GM12878 (cell line): Measurements from ENCODE around the gene TNFRSF1B. TPM values are rescaled to one million over a fixed set of nuclear protein-coding genes. Genes with fewer than 3 reads are reported as not detected.

ENCODE experiments used
- ATAC-seq: fragments of 200-7000 bp; cut with Tn5 transposase; 3 replicates; pipeline ENCODE4 v1.9.1; 2020; ENCODE audit warnings: mild to moderate bottlenecking, moderate library complexity
- Bru-seq: library from RNA; stranded (reverse); fragments of 400-500 nt; gene quantifications from one replicate; lab custom pipeline; 2021; lab: Mats Ljungman, UMichigan
- BruChase-seq, 2 experiments: library from RNA; stranded (reverse); fragments of 400-500 nt; gene quantifications; one replicate each; lab custom pipeline; 2021; lab: Mats Ljungman, UMichigan
- BruUV-seq: library from RNA; stranded (reverse); fragments of 400-500 nt; replicated peaks from 2 replicates; lab custom pipeline; 2021; lab: Mats Ljungman, UMichigan
- CTCF ChIA-PET: fragments of 300-600 bp; sonication (Branson Sonifier 250); formaldehyde crosslinking; extraction: SDS; loops from one replicate; lab custom pipeline; 2021; ENCODE audit warnings: inconsistent platforms; lab: Yijun Ruan, JAX
- POLR2A ChIA-PET: fragments of 350-600 bp; formaldehyde crosslinking; extraction: SDS; loops from one replicate; lab custom pipeline; 2021; ENCODE audit warnings: inconsistent platforms; lab: Charles Lee
- RAD21 ChIA-PET: fragments of 300-600 bp; sonication (Branson Sonifier 250); formaldehyde crosslinking; loops from one replicate; lab custom pipeline; 2023; ENCODE audit warnings: antibody characterized with exemption; ENCODE audit not compliant: unreplicated experiment; lab: Charles Lee
- SMC1A ChIA-PET: fragments of 300-600 bp; sonication (Branson Sonifier 250); formaldehyde crosslinking; loops from one replicate; lab custom pipeline; 2023; ENCODE audit not compliant: unreplicated experiment, uncharacterized antibody; lab: Charles Lee
- DNase-seq: peaks from one replicate; pipeline ENCODE4 v3.0.0-alpha.2; 2011; ENCODE audit warnings: low read depth, low spot score
- FAIRE-seq: peaks from 3 replicates; lab custom pipeline; 2011; peaks lifted over from hg19 to GRCh38; lab: Jason Lieb, UNC
- H2AFZ ChIP-seq: 2 replicates; pipeline ENCODE4 v1.6.0; 2011; ENCODE audit warnings: low read depth, low read length, control low read depth; ENCODE audit not compliant: control insufficient read depth
- H3K27ac ChIP-seq: 2 replicates; pipeline ENCODE4 v1.5.1; 2011; ENCODE audit warnings: control low read depth; ENCODE audit not compliant: control insufficient read depth, insufficient read depth
- H3K27me3 ChIP-seq, 2 experiments: replicated peaks in 1 of 2; 2 replicates each; pipeline versions ENCODE4 v1.6.0 to v1.6.1; 2011; ENCODE audit warnings: low read length in 1 of 2; ENCODE audit not compliant: control insufficient read depth in 2 of 2, insufficient read depth in 2 of 2
- H3K36me3 ChIP-seq, 2 experiments: 2 replicates each; pipeline ENCODE4 v1.5.1; 2011; ENCODE audit warnings: low read length in 1 of 2; ENCODE audit not compliant: control insufficient read depth in 2 of 2, insufficient read depth in 2 of 2
- H3K4me1 ChIP-seq: 2 replicates; pipeline ENCODE4 v1.6.1; 2011; ENCODE audit warnings: mild to moderate bottlenecking, low read length, moderate library complexity, mixed read lengths; ENCODE audit not compliant: control insufficient read depth, insufficient read depth
- H3K4me2 ChIP-seq: 2 replicates; pipeline ENCODE4 v1.6.0; 2011; ENCODE audit warnings: control low read depth; ENCODE audit not compliant: control insufficient read depth, insufficient read depth
- H3K4me3 ChIP-seq: fragments of 200-600 bp; sonication (generic); 2 replicates; pipeline ENCODE4 v1.5.1; 2016
- H3K79me2 ChIP-seq: 2 replicates; pipeline ENCODE4 v1.6.0; 2011; ENCODE audit warnings: low read length; ENCODE audit not compliant: control insufficient read depth, insufficient read depth
- H3K9ac ChIP-seq: 2 replicates; pipeline ENCODE4 v1.8.0; 2011; ENCODE audit warnings: low read length, control low read depth, mixed read lengths; ENCODE audit not compliant: control insufficient read depth, insufficient read depth
- H3K9me3 ChIP-seq: replicated peaks from 3 replicates; pipeline ENCODE4 v1.5.1; 2011; ENCODE audit warnings: mild to moderate bottlenecking, low read length; ENCODE audit not compliant: control insufficient read depth, insufficient read depth
- H4K20me1 ChIP-seq: 2 replicates; pipeline ENCODE4 v1.6.0; 2011; ENCODE audit not compliant: control insufficient read depth, insufficient read depth
- BACH1 ChIP-seq: fragments of 450-650 bp; IDR thresholded peaks from 2 replicates; pipeline ENCODE4 v1.6.1; 2017; ENCODE audit warnings: mild to moderate bottlenecking, borderline replicate concordance
- EP300 ChIP-seq, 2 experiments: fragments of 150-350 bp in 1 of 2; IDR thresholded peaks; 2 replicates each; pipeline ENCODE4 v1.6.1; 2011 to 2012; ENCODE audit warnings: low read depth in 2 of 2, low read length in 2 of 2, borderline replicate concordance in 1 of 2, improper control_type of control experiment in 1 of 2, inconsistent platforms in 1 of 2; ENCODE audit not compliant: control insufficient read depth in 1 of 2
- GABPA ChIP-seq: IDR thresholded peaks from 2 replicates; pipeline ENCODE4 v1.6.1; 2014; ENCODE audit warnings: antibody characterized with exemption, low read depth, mild to moderate bottlenecking, inconsistent platforms
- GATAD2B ChIP-seq: fragments of 450-650 bp; conservative IDR thresholded peaks from 2 replicates; pipeline ENCODE4 v1.6.1; 2017; ENCODE audit warnings: low read depth, mild to moderate bottlenecking, moderate library complexity
- IKZF1 ChIP-seq: fragments of 450-650 bp; conservative IDR thresholded peaks from 2 replicates; pipeline ENCODE4 v1.6.1; 2017; ENCODE audit warnings: antibody characterized with exemption, mild to moderate bottlenecking
- PAX8 ChIP-seq: fragments of 450-650 bp; IDR thresholded peaks from 2 replicates; pipeline ENCODE4 v1.6.1; 2017; ENCODE audit warnings: mild to moderate bottlenecking, moderate library complexity
- POU2F2 ChIP-seq: IDR thresholded peaks from 3 replicates; pipeline ENCODE4 v1.6.1; 2011; ENCODE audit warnings: low read depth, mild to moderate bottlenecking, low read length, borderline replicate concordance
- RCOR1 ChIP-seq: conservative IDR thresholded peaks from 2 replicates; pipeline ENCODE4 v1.6.1; 2012; ENCODE audit warnings: low read depth, low read length, improper control_type of control experiment
- SIX5 ChIP-seq: IDR thresholded peaks from 2 replicates; pipeline ENCODE4 v1.6.1; 2011; ENCODE audit warnings: mild to moderate bottlenecking, low read depth, low read length, moderate library complexity; ENCODE audit not compliant: severe bottlenecking
- TCF12 ChIP-seq: IDR thresholded peaks from 2 replicates; pipeline ENCODE4 v1.6.1; 2011; ENCODE audit warnings: low read depth, mild to moderate bottlenecking, low read length
- TCF3 ChIP-seq: IDR thresholded peaks from 2 replicates; pipeline ENCODE4 v1.6.1; 2012; ENCODE audit warnings: low read depth, mild to moderate bottlenecking, low read length, borderline replicate concordance; ENCODE audit not compliant: insufficient read depth
- ZBTB4 ChIP-seq: fragments of 450-650 bp; formaldehyde crosslinking; IDR thresholded peaks from 2 replicates; pipeline ENCODE4 v1.4.0; 2022; ENCODE audit warnings: mild to moderate bottlenecking, moderate library complexity
- WGBS: methylation state at CpG from one replicate; pipeline ENCODE4 v1.1.6; 2016; ENCODE audit warnings: low lambda C conversion rate; ENCODE audit not compliant: insufficient replicate concordance, insufficient coverage; ENCODE audit errors: missing lambda C conversion rate; 5-methylcytosine and 5-hydroxymethylcytosine counted together
- in situ Hi-C: fragments of 300-500 bp; cut with MboI; formaldehyde crosslinking; loops from 9 replicates; pipeline ENCODE4 v1.14.3; 2018; ENCODE audit warnings: mixed read lengths
- intact Hi-C: fragments of 100-400 bp; cut with micrococcal nuclease; formaldehyde crosslinking; loops from one replicate; pipeline ENCODE4 v1.14.2; 2022; ENCODE audit not compliant: unreplicated experiment
- long read RNA-seq, 2 experiments: library from polyadenylated mRNA; unstranded; transcript quantifications; one replicate each; pipeline ENCODE4 v2.0.0, GENCODE V29; 2019 to 2020
- polyA minus RNA-seq, 3 experiments: library from RNA; depleted of rRNA, polyadenylated mRNA; stranded (reverse); fragments of >200 nt; gene quantifications; 2 replicates each; pipeline ENCODE4 v1.2.3, GENCODE V29; 2011
- polyA plus RNA-seq, 11 experiments: library from polyadenylated mRNA; depleted of rRNA in 4 of 11; unstranded in 6 of 11; stranded (reverse) in 5 of 11; fragments of >200 nt; fragmentation: Nextera tagmentation in 4 of 11; fragmentation: Illumina TruSeq in 1 of 11; extraction: Ambion mirVana in 4 of 11; extraction: Trizol in 1 of 11; gene quantifications; 1 replicate in 1 of 11; 2 replicates in 10 of 11; pipeline versions ENCODE4 v1.2.1 to v1.2.3, GENCODE V29; 2011 to 2016; ENCODE audit warnings: inconsistent platforms in 2 of 11, missing spikeins in 2 of 11, low read depth in 1 of 11
- total RNA-seq, 4 experiments: library from RNA; depleted of rRNA in 3 of 4; stranded (reverse); fragments of >200 nt in 3 of 4; fragmentation: Illumina TruSeq in 1 of 4; extraction: Trizol in 1 of 4; gene quantifications; 2 replicates each; pipeline versions ENCODE4 v1.2.1 to v1.2.3, GENCODE V29; 2013 to 2021
- TF ChIP-seq, protein P1 (sequence below): IDR thresholded peaks from 2 replicates; pipeline ENCODE4 v1.6.1; 2011; ENCODE audit warnings: borderline replicate concordance, low read depth, mild to moderate bottlenecking, moderate library complexity, low read length; ENCODE audit not compliant: insufficient read depth, poor library complexity, severe bottlenecking

TNFRSF1B gene
- total RNA-seq (2013; cell fraction: nucleolus; rRNA removed), result 88.1 and 95.5 TPM in 2 replicates
- 33.0 and 39.9 TPM in 2 replicates for total RNA-seq (2014; rRNA removed)
- 22.4 and 24.4 TPM in 2 replicates for total RNA-seq (2014; rRNA removed; fragmentation: Illumina TruSeq; extraction: Trizol)
- 78.8 and 87.2 TPM in 2 replicates for total RNA-seq (2021)
- 22.2 TPM for polyA plus RNA-seq (2011; ENCODE audit: low read depth)
- polyA plus RNA-seq (2011; rRNA removed), result 35.0 and 66.4 TPM in 2 replicates
- 84.0 and 115 TPM in 2 replicates for polyA plus RNA-seq (2011; cell fraction: cytosol; rRNA removed)
- 23.9 and 33.3 TPM in 2 replicates for polyA plus RNA-seq (2011; cell fraction: nucleus; rRNA removed)
- polyA plus RNA-seq (2012), result 50.4 and 50.7 TPM in 2 replicates
- polyA plus RNA-seq (2014; fragmentation: Illumina TruSeq; extraction: Trizol), result 15.0 and 32.4 TPM in 2 replicates
- polyA plus RNA-seq (2014; fragmentation: Nextera tagmentation; extraction: Ambion mirVana), result 10 to 100 TPM; 10.1 to 11.6 TPM
- 47.3 and 53.1 TPM in 2 replicates for polyA plus RNA-seq (2014; rRNA removed)
- 10 to 100 TPM; 34.8 to 47.5 TPM for polyA plus RNA-seq (2016; fragmentation: Nextera tagmentation; extraction: Ambion mirVana)
- 44.6 and 88.0 TPM in 2 replicates for polyA minus RNA-seq (2011; rRNA and poly(A)+ RNA removed)
- 32.2 and 47.0 TPM in 2 replicates for polyA minus RNA-seq (2011; cell fraction: cytosol; rRNA and poly(A)+ RNA removed)
- 11.2 and 26.9 TPM in 2 replicates for polyA minus RNA-seq (2011; cell fraction: nucleus; rRNA and poly(A)+ RNA removed)
- percentile 82 among the genes with signal in this experiment for Bru-seq, nascent RNA
- BruChase-seq, experiment 1, labeled RNA remaining after a 6-hour chase, result percentile 83 among the genes with signal in this experiment
- percentile 81 among the genes with signal in this experiment for BruChase-seq, experiment 2, labeled RNA remaining after a 2-hour chase
- long read RNA-seq, experiment 1, transcript TNFRSF1B-203 (9 exons, 3,583 nt), result minor isoform, 6 of 58 reads
- long read RNA-seq, experiment 1, transcript TNFRSF1B-201 (10 exons, 3,683 nt), result major isoform, 35 of 58 reads
- long read RNA-seq, experiment 1, partial matches to known transcripts, result 7 of 58 reads
- long read RNA-seq, experiment 1, other reads (novel, unspliced or antisense), result 10 of 58 reads
- long read RNA-seq, experiment 2, partial matches to known transcripts, result 0 of 8 reads
- long read RNA-seq, experiment 2, other reads (novel, unspliced or antisense), result 8 of 8 reads

DNA sequence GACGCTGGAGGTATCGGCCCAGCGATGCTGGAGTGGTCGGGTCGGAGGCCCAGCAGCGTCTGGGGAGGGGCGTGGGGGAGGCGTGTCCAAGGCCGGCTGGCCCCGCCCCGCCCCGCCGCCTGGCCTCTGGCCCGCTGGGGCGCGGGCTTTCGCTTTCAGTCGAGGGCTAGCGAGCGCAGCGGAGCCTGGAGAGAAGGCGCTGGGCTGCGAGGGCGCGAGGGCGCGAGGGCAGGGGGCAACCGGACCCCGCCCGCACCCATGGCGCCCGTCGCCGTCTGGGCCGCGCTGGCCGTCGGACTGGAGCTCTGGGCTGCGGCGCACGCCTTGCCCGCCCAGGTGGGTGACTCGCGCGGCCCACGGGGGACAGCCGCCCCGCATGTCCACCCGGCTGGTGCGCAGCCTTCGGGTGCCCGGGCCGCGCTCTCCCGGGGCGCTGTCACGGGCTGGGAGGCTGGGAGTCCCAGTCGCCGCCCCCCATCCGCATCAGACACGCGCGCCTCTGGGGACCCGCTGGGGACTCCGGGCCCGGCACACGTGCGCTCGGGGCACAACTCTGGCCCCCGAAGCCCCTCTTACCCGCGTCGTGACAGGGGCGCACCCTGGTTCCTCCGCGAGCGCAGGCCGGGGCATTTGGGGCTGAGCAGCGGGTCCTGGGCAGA is at the start of gene TNFRSF1B:
Gene TNFRSF1B (plus strand): TSS at position 158 of the 659 bp plus-strand sequence. CDS start 101 bp downstream, at position 259.
- H2AFZ ChIP-seq, result peak within 1 kb of the TSS; percentile 55
- peak within 1 kb of the TSS; percentile 89 for H3K4me2 ChIP-seq
- peaks cover 2 to 3% of the 10 kb centered on the region in 2 experiments; a peak in 1 of 4 replicates for H3K36me3 ChIP-seq
- DNase-seq (no peak), ATAC-seq (peak; percentile 72), FAIRE-seq (no peak)
- in situ Hi-C loops, result loop anchor here (25.0 kb wide), 1 partner anchor 1570 kb away; no protein-coding TSS in a partner anchor
- BruUV-seq, result no TSS peak
- peaks cover 49% of the 10 kb centered on the region for H3K79me2 ChIP-seq
- POLR2A ChIA-PET, result interaction anchor here (0.9 to 2.7 kb wide), 6 partner anchors 11 to 35 kb away, joined by 3 to 11 read pairs (median 4); no protein-coding TSS in a partner anchor
- RAD21 ChIA-PET, result interaction anchor here (1.3 to 8.2 kb wide), 3 partner anchors 19 to 45 kb away, joined by 5 to 119 read pairs (median 25); no protein-coding TSS in a partner anchor
- 2% methylated on average over 59 of the region's 79 CpGs for WGBS
- H3K9ac ChIP-seq, result peak within 1 kb of the TSS; percentile 88
- CTCF ChIA-PET, result interaction anchor here (1.1 to 3.4 kb wide), 3 partner anchors 9 to 96 kb away, joined by 3 to 19 read pairs (median 3); no protein-coding TSS in a partner anchor
- SMC1A ChIA-PET, result interaction anchor here (0.9 to 20.8 kb wide), 4 partner anchors 19 to 42 kb away, joined by 3 to 347 read pairs (median 7); no protein-coding TSS in a partner anchor
- H3K4me3 ChIP-seq, result peak within 1 kb of the TSS; percentile 91
- peak within 1 kb of the TSS; percentile 82 for H3K27ac ChIP-seq
- H3K9me3 ChIP-seq, result no peaks in the 10 kb centered on the region
- H3K4me1 ChIP-seq, result peaks cover 47% of the 10 kb centered on the region
- no peaks in the 10 kb centered on the region; the same call in 1 of the 2 replicates for H4K20me1 ChIP-seq
- intact Hi-C loops, result no loop called here
- no peaks in the 10 kb centered on the region for H3K27me3 ChIP-seq
- TF ChIP-seq POU2F2 (peak; percentile 83; the same call in 2 of the 3 replicates), GATAD2B (peak; percentile 99), TCF3 (peak; percentile 60; the same call in 1 of the 2 replicates), PAX8 (no peak), GABPA (no peak), SIX5 (no peak), BACH1 (peak; percentile 96), RCOR1 (no peak), EP300 (IDR thresholded peaks at IDR 0.05; ENCODE audit: borderline replicate concordance in 1 of 2, control insufficient read depth in 1 of 2, low read depth in 2 of 2, low read length in 2 of 2) (no peak), ZBTB4 (CRISPR knock-in tag) (no peak), TCF12 (0 out of 2 replicates have a peak, but pooled peaks have one; percentile 14), IKZF1 (peak; percentile 81)
- TF ChIP-seq, protein P1, sequence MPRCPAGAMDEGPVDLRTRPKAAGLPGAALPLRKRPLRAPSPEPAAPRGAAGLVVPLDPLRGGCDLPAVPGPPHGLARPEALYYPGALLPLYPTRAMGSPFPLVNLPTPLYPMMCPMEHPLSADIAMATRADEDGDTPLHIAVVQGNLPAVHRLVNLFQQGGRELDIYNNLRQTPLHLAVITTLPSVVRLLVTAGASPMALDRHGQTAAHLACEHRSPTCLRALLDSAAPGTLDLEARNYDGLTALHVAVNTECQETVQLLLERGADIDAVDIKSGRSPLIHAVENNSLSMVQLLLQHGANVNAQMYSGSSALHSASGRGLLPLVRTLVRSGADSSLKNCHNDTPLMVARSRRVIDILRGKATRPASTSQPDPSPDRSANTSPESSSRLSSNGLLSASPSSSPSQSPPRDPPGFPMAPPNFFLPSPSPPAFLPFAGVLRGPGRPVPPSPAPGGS, result no peak
